ENCODE results near the gene GPATCH3. TPM values are rescaled to one million over a fixed set of nuclear protein-coding genes. Genes with fewer than 3 reads are reported as not detected.
A peak's percentile ranks its signal among the peaks of the same experiment; 100 is the strongest.

Gene GPATCH3
- total RNA-seq, 1 experiment from 2014 or later: 14.8 TPM

DNA sequence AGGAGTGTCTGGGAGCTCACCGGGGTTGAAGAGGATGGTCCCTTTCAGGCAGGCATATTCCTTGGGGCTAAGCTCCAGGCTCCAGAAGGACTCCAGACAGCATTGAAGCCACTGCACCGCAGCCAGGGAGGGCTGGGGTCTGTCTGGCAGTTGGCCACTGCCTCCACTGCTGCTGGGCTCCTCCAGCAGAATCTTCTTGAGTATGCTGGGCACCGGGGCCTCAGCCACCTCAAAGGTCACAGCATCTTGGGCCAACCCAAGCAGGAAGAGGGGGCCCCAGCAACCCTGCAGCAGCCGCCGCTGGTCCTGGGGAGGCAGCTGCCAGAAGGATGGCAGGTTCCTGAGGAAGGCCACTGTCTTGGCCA lies 13.1 kb upstream of the GPATCH3 start:
- no TSS peak for BruUV-seq (replicated peaks)
- Histone ChIP-seq H3K79me2 (ENCODE audit: insufficient read depth, low read length) (no peaks in the 10 kb centered on the region), H3K9ac (ENCODE audit: low read length) (no peak overlapping the region), H3K9me2 (ENCODE audit: insufficient read depth) (no peaks in the 10 kb centered on the region), H3K4me2 (ENCODE audit: low read length) (no peak overlapping the region), H3K4me3 (replicated peaks in 1 of 2; ENCODE audit: low read depth in 1 of 2, low read length in 2 of 2) (no peak overlapping the region), H2AFZ (ENCODE audit: low read depth, low read length, poor library complexity, severe bottlenecking) (no peak overlapping the region), H3K36me3 (ENCODE audit: control insufficient read depth in 1 of 2, insufficient read depth in 2 of 2, low read length in 2 of 2) (no peaks in the 10 kb centered on the region), H3K4me1 (ENCODE audit: control insufficient read depth in 1 of 2, insufficient read depth in 2 of 2, low read length in 2 of 2) (peaks cover 5% of the 10 kb centered on the region in 2 experiments; a peak in 2 of 4 replicates), H3K9me3 (ENCODE audit: control insufficient read depth in 1 of 2, insufficient read depth in 1 of 2, low read depth in 1 of 2, low read length in 2 of 2) (no peaks in the 10 kb centered on the region), H3K27ac (ENCODE audit: low read depth, low read length) (no peak overlapping the region), H4K20me1 (ENCODE audit: insufficient read depth) (no peaks in the 10 kb centered on the region), H3K27me3 (ENCODE audit: insufficient read depth, low read length) (no peaks in the 10 kb centered on the region)
- POLR2A ChIA-PET: interaction anchor here (1.2 kb wide), 1 partner anchor 13 kb away, joined by 3 read pairs; the partner anchor contains the start of gene GPATCH3
- RAD21 ChIA-PET (ENCODE audit: low non-redundant PET in 1 of 2, low total read pairs in 2 of 2, uncharacterized antibody in 2 of 2, unreplicated experiment in 2 of 2): no interaction called here
- DNase-seq (ENCODE audit: low read depth, low spot score) (no peak), ATAC-seq (0 out of 2 replicates have a peak, but pooled peaks have one; percentile 7)
- intact Hi-C loops (cut with micrococcal nuclease): no loop called here
- CTCF ChIA-PET: no interaction called here
- no peak for TF ChIP-seq YY1 (IDR thresholded peaks at IDR 0.05; ENCODE audit: extremely low read depth, insufficient replicate concordance, low read depth, low read length)
- no peak for TF ChIP-seq FOSL1 (IDR thresholded peaks at IDR 0.05; ENCODE audit: low read depth)
- TF ChIP-seq CBX3 (IDR thresholded peaks at IDR 0.05; ENCODE audit: low read depth): no peak
- no peak for TF ChIP-seq TCF7L2 (IDR thresholded peaks at IDR 0.05; ENCODE audit: borderline replicate concordance, extremely low read depth, insufficient read depth, insufficient read length)
- TF ChIP-seq, protein P1, sequence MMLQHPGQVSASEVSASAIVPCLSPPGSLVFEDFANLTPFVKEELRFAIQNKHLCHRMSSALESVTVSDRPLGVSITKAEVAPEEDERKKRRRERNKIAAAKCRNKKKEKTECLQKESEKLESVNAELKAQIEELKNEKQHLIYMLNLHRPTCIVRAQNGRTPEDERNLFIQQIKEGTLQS (IDR thresholded peaks at IDR 0.05): no peak
- TF ChIP-seq, protein P2, sequence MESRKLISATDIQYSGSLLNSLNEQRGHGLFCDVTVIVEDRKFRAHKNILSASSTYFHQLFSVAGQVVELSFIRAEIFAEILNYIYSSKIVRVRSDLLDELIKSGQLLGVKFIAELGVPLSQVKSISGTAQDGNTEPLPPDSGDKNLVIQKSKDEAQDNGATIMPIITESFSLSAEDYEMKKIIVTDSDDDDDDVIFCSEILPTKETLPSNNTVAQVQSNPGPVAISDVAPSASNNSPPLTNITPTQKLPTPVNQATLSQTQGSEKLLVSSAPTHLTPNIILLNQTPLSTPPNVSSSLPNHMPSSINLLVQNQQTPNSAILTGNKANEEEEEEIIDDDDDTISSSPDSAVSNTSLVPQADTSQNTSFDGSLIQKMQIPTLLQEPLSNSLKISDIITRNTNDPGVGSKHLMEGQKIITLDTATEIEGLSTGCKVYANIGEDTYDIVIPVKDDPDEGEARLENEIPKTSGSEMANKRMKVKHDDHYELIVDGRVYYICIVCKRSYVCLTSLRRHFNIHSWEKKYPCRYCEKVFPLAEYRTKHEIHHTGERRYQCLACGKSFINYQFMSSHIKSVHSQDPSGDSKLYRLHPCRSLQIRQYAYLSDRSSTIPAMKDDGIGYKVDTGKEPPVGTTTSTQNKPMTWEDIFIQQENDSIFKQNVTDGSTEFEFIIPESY (IDR thresholded peaks at IDR 0.05; ENCODE audit: extremely low read depth, insufficient replicate concordance, low read length): no peak

DNA sequence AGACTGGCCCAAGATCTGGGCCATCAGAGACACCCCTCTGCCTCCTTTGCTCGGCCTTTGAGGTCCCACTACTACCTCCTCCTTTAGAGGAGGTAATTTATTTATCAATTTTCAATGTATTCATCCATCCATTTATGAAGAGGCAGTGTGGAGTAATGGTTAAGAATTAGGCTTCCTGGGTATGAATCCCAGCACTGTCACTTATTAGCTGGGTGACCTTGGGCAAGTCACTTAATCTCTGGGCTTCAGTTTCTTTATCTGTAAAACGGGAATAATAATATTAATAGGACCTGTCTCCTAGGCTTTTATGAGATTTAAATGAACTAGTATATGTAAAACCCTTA lies 11.9 kb upstream of the GPATCH3 start:
- DNase-seq (ENCODE audit: low read depth, low spot score): no peak
- H3K9ac ChIP-seq (ENCODE audit: low read length): no peak overlapping the region
- H3K9me3 ChIP-seq (ENCODE audit: control insufficient read depth in 1 of 2, insufficient read depth in 1 of 2, low read depth in 1 of 2, low read length in 2 of 2): no peaks in the 10 kb centered on the region
- ChIA-PET RAD21 (ENCODE audit: low non-redundant PET in 1 of 2, low total read pairs in 2 of 2, uncharacterized antibody in 2 of 2, unreplicated experiment in 2 of 2) (no interaction called here), CTCF (no interaction called here), POLR2A (interaction anchor here (0.6 to 1.2 kb wide), 2 partner anchors 11 to 85 kb away, joined by 3 read pairs; partner anchors contain the start of gene GPATCH3)
- H3K4me2 ChIP-seq (ENCODE audit: low read length): no peak overlapping the region
- no peak overlapping the region for H2AFZ ChIP-seq (ENCODE audit: low read depth, low read length, poor library complexity, severe bottlenecking)
- peaks cover 5 to 16% of the 10 kb centered on the region in 2 experiments; a peak in 3 of 4 replicates for H3K4me1 ChIP-seq (ENCODE audit: control insufficient read depth in 1 of 2, insufficient read depth in 2 of 2, low read length in 2 of 2)
- no peaks in the 10 kb centered on the region for H3K36me3 ChIP-seq (ENCODE audit: control insufficient read depth in 1 of 2, insufficient read depth in 2 of 2, low read length in 2 of 2)
- no peak overlapping the region for H3K27ac ChIP-seq (ENCODE audit: low read depth, low read length)
- no peaks in the 10 kb centered on the region for H3K27me3 ChIP-seq (ENCODE audit: insufficient read depth, low read length)
- BruUV-seq (replicated peaks): no TSS peak
- H3K9me2 ChIP-seq (ENCODE audit: insufficient read depth): no peaks in the 10 kb centered on the region
- no peak for ATAC-seq
- intact Hi-C loops (cut with micrococcal nuclease): no loop called here
- H4K20me1 ChIP-seq (ENCODE audit: insufficient read depth): no peaks in the 10 kb centered on the region
- no peak overlapping the region for H3K4me3 ChIP-seq (replicated peaks in 1 of 2; ENCODE audit: low read depth in 1 of 2, low read length in 2 of 2)
- no peaks in the 10 kb centered on the region for H3K79me2 ChIP-seq (ENCODE audit: insufficient read depth, low read length)
- TF ChIP-seq, protein P3, sequence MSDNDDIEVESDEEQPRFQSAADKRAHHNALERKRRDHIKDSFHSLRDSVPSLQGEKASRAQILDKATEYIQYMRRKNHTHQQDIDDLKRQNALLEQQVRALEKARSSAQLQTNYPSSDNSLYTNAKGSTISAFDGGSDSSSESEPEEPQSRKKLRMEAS (IDR thresholded peaks at IDR 0.05): no peak
- TF ChIP-seq, protein P4, sequence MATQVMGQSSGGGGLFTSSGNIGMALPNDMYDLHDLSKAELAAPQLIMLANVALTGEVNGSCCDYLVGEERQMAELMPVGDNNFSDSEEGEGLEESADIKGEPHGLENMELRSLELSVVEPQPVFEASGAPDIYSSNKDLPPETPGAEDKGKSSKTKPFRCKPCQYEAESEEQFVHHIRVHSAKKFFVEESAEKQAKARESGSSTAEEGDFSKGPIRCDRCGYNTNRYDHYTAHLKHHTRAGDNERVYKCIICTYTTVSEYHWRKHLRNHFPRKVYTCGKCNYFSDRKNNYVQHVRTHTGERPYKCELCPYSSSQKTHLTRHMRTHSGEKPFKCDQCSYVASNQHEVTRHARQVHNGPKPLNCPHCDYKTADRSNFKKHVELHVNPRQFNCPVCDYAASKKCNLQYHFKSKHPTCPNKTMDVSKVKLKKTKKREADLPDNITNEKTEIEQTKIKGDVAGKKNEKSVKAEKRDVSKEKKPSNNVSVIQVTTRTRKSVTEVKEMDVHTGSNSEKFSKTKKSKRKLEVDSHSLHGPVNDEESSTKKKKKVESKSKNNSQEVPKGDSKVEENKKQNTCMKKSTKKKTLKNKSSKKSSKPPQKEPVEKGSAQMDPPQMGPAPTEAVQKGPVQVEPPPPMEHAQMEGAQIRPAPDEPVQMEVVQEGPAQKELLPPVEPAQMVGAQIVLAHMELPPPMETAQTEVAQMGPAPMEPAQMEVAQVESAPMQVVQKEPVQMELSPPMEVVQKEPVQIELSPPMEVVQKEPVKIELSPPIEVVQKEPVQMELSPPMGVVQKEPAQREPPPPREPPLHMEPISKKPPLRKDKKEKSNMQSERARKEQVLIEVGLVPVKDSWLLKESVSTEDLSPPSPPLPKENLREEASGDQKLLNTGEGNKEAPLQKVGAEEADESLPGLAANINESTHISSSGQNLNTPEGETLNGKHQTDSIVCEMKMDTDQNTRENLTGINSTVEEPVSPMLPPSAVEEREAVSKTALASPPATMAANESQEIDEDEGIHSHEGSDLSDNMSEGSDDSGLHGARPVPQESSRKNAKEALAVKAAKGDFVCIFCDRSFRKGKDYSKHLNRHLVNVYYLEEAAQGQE (IDR thresholded peaks at IDR 0.05; ENCODE audit: low read depth): no peak
- TF ChIP-seq RAD21 (IDR thresholded peaks at IDR 0.05; ENCODE audit: low read depth) (no peak), CEBPB (IDR thresholded peaks at IDR 0.05; ENCODE audit: low read depth) (no peak), CBX3 (IDR thresholded peaks at IDR 0.05; ENCODE audit: low read depth) (no peak), EZH2phosphoT487 (IDR thresholded peaks at IDR 0.05; ENCODE audit: borderline replicate concordance) (no peak), ZFX (IDR thresholded peaks at IDR 0.05) (no peak)
- TF ChIP-seq, protein P2 (IDR thresholded peaks at IDR 0.05; ENCODE audit: extremely low read depth, insufficient replicate concordance, low read length): no peak

Measured in HCT116 (cell line).